ENCODE results near the gene RMDN3. TPM values are rescaled to one million over a fixed set of nuclear protein-coding genes. Genes with fewer than 3 reads are reported as not detected.

The RMDN3 gene
- total and polyA plus RNA-seq, 2 of the 13 experiments (the other 11 are each of a cell fraction or from before 2014, with no cell fraction given): 16.8 to 19.5 TPM

DNA sequence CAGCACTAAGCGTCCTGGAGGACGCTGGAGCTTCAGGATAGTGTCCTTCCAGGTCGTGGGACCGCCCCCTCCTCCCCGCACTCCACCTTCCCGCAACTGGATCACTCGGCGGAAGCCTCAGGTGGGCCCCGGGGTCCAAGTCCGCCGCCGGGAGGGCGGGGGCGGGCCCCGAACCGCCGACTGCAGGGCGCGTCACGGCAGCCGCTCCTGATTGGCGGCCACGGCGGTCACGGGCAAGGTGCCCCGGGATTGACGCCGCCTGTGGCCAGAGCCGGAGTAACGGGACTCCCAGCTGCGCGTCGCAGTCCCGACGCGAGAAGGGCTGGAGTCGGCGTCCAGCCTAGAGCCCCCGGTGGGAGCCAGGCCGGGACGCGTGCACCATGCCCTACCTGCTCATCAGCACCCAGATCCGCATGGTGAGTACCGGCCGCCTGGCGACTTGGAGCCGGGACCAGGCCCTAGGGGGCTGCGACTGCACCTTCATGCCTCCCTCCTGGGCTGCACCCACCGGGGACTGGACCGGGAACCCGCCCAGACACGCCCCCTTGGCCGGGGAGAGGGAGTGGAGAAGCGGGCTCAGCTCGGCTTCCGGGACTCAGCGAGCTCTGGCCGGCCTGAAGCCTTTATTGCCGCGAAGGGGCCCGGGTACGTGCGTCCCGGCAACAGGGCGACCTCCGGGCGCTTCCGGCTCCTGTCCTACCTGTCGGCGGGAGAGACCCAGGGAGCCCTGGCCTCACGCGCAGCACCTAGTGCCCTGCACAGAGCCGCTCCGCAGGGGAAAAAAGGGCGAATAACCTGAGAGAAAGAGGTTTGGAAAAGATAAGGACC lies 9.0 kb upstream of the RMDN3 start, which contains the start of gene GCHFR (continued):
- peak; percentile 75; the same call in 1 of the 2 replicates for TF ChIP-seq ESRRA (CRISPR knock-in tag; IDR thresholded peaks at IDR 0.05; ENCODE audit: low read depth)
- TF ChIP-seq TBL1XR1 (IDR thresholded peaks at IDR 0.05; ENCODE audit: borderline replicate concordance, low read length, partially characterized antibody): no peak
- no peak for TF ChIP-seq SMYD3 (CRISPR knock-in tag; IDR thresholded peaks at IDR 0.05)
- no peak for TF ChIP-seq ZNF180 (CRISPR knock-in tag; IDR thresholded peaks at IDR 0.05; ENCODE audit: borderline replicate concordance, low read depth)
- TF ChIP-seq, protein P1, sequence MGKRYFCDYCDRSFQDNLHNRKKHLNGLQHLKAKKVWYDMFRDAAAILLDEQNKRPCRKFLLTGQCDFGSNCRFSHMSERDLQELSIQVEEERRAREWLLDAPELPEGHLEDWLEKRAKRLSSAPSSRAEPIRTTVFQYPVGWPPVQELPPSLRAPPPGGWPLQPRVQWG (CRISPR knock-in tag; IDR thresholded peaks at IDR 0.05; ENCODE audit: borderline replicate concordance, low read depth): no peak
- TF ChIP-seq ZNF839 (CRISPR knock-in tag; IDR thresholded peaks at IDR 0.05; ENCODE audit: borderline replicate concordance): peak; percentile 33; the same call in 1 of the 2 replicates
- no peak for TF ChIP-seq NBN (conservative IDR thresholded peaks at IDR 0.05)
- TF ChIP-seq, protein P2, sequence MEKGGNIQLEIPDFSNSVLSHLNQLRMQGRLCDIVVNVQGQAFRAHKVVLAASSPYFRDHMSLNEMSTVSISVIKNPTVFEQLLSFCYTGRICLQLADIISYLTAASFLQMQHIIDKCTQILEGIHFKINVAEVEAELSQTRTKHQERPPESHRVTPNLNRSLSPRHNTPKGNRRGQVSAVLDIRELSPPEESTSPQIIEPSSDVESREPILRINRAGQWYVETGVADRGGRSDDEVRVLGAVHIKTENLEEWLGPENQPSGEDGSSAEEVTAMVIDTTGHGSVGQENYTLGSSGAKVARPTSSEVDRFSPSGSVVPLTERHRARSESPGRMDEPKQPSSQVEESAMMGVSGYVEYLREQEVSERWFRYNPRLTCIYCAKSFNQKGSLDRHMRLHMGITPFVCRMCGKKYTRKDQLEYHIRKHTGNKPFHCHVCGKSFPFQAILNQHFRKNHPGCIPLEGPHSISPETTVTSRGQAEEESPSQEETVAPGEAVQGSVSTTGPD (CRISPR knock-in tag; IDR thresholded peaks at IDR 0.05): no peak
- TF ChIP-seq IRX3 (CRISPR knock-in tag; IDR thresholded peaks at IDR 0.05; ENCODE audit: borderline replicate concordance, low read depth): no peak; the same call in 1 of the 2 replicates
- peak; percentile 80 for TF ChIP-seq ELF3 (CRISPR knock-in tag; IDR thresholded peaks at IDR 0.05)
- peak; percentile 96 for TF ChIP-seq ZNF552 (CRISPR knock-in tag; IDR thresholded peaks at IDR 0.05; ENCODE audit: borderline replicate concordance)
- 0 out of 2 replicates have a peak, but pooled peaks have one; percentile 32 for TF ChIP-seq ZNF136 (CRISPR knock-in tag; IDR thresholded peaks at IDR 0.05; ENCODE audit: low read depth)
- TF ChIP-seq ZNF569 (CRISPR knock-in tag; IDR thresholded peaks at IDR 0.05; ENCODE audit: borderline replicate concordance): 0 out of 2 replicates have a peak, but pooled peaks have one; percentile 64
- no peak for TF ChIP-seq NONO (IDR thresholded peaks at IDR 0.05)
- TF ChIP-seq NONO (CRISPR knock-in tag; conservative IDR thresholded peaks at IDR 0.05): peak; percentile 93
- peak; percentile 65 for TF ChIP-seq ZBTB7A (CRISPR knock-in tag; IDR thresholded peaks at IDR 0.05)
- TF ChIP-seq, protein P3, sequence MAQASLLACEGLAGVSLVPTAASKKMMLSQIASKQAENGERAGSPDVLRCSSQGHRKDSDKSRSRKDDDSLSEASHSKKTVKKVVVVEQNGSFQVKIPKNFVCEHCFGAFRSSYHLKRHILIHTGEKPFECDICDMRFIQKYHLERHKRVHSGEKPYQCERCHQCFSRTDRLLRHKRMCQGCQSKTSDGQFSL (CRISPR knock-in tag; IDR thresholded peaks at IDR 0.05): no peak
- TF ChIP-seq, protein P4, sequence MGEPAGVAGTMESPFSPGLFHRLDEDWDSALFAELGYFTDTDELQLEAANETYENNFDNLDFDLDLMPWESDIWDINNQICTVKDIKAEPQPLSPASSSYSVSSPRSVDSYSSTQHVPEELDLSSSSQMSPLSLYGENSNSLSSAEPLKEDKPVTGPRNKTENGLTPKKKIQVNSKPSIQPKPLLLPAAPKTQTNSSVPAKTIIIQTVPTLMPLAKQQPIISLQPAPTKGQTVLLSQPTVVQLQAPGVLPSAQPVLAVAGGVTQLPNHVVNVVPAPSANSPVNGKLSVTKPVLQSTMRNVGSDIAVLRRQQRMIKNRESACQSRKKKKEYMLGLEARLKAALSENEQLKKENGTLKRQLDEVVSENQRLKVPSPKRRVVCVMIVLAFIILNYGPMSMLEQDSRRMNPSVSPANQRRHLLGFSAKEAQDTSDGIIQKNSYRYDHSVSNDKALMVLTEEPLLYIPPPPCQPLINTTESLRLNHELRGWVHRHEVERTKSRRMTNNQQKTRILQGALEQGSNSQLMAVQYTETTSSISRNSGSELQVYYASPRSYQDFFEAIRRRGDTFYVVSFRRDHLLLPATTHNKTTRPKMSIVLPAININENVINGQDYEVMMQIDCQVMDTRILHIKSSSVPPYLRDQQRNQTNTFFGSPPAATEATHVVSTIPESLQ (CRISPR knock-in tag; conservative IDR thresholded peaks at IDR 0.05): no peak
- no peak for TF ChIP-seq TCF7 (IDR thresholded peaks at IDR 0.05; ENCODE audit: low read depth)
- TF ChIP-seq, protein P5, sequence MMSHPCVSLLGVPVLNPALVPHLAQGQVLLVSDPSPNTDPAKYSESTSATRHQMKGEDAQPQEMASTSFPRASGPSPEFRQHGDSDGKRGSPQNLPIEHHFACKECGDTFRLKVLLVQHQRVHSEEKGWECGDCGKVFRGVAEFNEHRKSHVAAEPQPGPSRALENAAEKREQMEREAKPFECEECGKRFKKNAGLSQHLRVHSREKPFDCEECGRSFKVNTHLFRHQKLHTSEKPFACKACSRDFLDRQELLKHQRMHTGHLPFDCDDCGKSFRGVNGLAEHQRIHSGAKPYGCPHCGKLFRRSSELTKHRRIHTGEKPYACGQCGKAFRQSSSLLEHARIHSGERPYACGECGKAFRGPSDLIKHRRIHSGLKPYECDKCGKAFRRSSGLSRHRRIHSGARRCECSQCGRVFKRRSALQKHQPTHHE (CRISPR knock-in tag; IDR thresholded peaks at IDR 0.05; ENCODE audit: borderline replicate concordance): peak; percentile 63; the same call in 1 of the 2 replicates
- TF ChIP-seq ZFP90 (CRISPR knock-in tag; IDR thresholded peaks at IDR 0.05; ENCODE audit: borderline replicate concordance): no peak; the same call in 1 of the 2 replicates
- TF ChIP-seq CBX5 (CRISPR knock-in tag; IDR thresholded peaks at IDR 0.05; ENCODE audit: borderline replicate concordance): no peak; the same call in 1 of the 2 replicates
- peak; percentile 38; the same call in 1 of the 2 replicates for TF ChIP-seq ARID2 (CRISPR knock-in tag; IDR thresholded peaks at IDR 0.05; ENCODE audit: borderline replicate concordance)
- TF ChIP-seq SMARCE1 (IDR thresholded peaks at IDR 0.05; ENCODE audit: borderline replicate concordance): no peak
- peak; percentile 12; the same call in 1 of the 2 replicates for TF ChIP-seq MIXL1 (CRISPR knock-in tag; IDR thresholded peaks at IDR 0.05)

Data from HepG2 (cell line).